Omental fat pad (tissue), 4 donors: ENCODE data around the gene IRF7. TPM values are rescaled to one million over a fixed set of nuclear protein-coding genes. Genes with fewer than 3 reads are reported as not detected.

Experiments used
- ATAC-seq: fragments of 150-250 bp; one replicate; pipeline ENCODE4 v1.9.1; 2016; ENCODE audit warnings: mild to moderate bottlenecking, moderate library complexity; ENCODE audit not compliant: low FRiP score
- DNase-seq: peaks from one replicate; pipeline ENCODE4 v3.0.0-alpha.2; 2019; ENCODE audit warnings: low spot score
- CTCF ChIP-seq, 3 donors: fragments of 450-650 bp; IDR thresholded peaks; one replicate each; pipeline ENCODE4 v1.5.1; 2016 to 2017; ENCODE audit warnings: antibody characterized with exemption in 3 of 3, mild to moderate bottlenecking in 3 of 3, moderate library complexity in 2 of 3
- total RNA-seq, 4 donors: library from RNA; depleted of rRNA; stranded (reverse); fragments of >200 nt; gene quantifications; one replicate each; pipeline ENCODE4 v1.1.0, GENCODE V29; 2016

Gene IRF7
- total RNA-seq, 4 donors from 2014 or later: 15.4 to 56.8 (median 35.6) TPM

DNA sequence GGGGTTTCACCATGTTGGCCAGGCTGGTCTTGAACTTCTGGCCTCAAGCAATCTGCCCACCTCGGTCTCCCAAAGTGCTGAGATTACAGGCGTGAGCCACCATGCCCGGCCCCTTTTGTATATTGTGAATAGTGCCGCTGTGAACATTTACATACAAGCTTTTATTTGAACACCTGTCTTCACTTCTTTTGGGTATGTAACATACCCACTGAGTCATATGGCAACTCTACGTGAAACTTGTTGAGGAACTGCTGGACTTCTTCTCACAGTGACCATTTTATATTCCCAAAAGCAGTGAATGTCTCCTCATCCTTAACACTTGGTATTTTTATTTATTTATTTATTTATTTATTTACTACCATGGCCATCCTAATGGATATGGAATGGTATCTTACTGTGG is 15.1 kb upstream of the IRF7 start:
- DNase-seq: no peak
- ATAC-seq: no peak
- no peak for TF ChIP-seq CTCF (IDR thresholded peaks at IDR 0.05)

DNA sequence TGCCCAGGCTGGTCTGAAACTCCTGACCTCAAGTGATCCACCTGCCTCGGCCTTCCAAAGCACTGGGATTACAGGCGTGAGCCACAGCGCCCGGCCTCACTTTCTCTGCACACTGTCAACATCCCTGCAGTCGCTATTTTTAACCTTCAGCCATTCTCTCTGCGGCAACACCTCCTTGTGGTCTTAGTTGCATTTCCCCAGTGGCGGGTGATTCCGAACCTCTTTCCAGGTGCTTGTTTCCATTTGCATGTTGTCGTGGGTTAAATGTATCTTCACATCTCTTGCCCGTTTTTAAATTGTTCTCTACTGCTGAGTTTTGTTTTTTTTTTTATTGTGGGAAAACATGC is 13.5 kb upstream of the IRF7 start:
- no peak for ATAC-seq
- no peak for TF ChIP-seq CTCF (IDR thresholded peaks at IDR 0.05)
- no peak for DNase-seq

DNA sequence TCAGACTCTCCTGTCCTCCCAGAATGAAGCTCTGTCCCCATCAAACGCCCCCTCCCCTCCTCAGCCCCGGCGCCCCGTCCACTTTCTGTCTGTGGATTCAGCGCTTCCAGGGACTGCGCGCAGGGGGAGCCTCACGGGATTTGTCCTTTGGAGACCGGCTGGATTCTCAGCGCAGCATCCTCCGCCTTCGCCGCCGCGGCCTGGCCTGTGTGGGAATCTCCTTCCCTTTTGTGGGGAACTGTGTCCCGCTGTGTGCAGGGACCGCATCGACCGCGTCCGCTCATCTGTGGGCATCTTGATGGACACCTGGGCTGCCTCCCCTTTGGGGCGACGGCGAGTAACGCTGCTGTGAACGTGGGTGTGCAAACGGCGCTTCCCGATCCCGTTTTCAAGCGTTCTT is 12.3 kb upstream of the IRF7 start:
- no peak for TF ChIP-seq CTCF (IDR thresholded peaks at IDR 0.05)
- no peak for DNase-seq
- ATAC-seq: no peak

- DNase-seq (no peak), ATAC-seq (no peak)
- TF ChIP-seq CTCF (IDR thresholded peaks at IDR 0.05): no peak
These were observed 11.5 kb upstream of the IRF7 start for GRCh38 chr11:627308-627576.

DNA sequence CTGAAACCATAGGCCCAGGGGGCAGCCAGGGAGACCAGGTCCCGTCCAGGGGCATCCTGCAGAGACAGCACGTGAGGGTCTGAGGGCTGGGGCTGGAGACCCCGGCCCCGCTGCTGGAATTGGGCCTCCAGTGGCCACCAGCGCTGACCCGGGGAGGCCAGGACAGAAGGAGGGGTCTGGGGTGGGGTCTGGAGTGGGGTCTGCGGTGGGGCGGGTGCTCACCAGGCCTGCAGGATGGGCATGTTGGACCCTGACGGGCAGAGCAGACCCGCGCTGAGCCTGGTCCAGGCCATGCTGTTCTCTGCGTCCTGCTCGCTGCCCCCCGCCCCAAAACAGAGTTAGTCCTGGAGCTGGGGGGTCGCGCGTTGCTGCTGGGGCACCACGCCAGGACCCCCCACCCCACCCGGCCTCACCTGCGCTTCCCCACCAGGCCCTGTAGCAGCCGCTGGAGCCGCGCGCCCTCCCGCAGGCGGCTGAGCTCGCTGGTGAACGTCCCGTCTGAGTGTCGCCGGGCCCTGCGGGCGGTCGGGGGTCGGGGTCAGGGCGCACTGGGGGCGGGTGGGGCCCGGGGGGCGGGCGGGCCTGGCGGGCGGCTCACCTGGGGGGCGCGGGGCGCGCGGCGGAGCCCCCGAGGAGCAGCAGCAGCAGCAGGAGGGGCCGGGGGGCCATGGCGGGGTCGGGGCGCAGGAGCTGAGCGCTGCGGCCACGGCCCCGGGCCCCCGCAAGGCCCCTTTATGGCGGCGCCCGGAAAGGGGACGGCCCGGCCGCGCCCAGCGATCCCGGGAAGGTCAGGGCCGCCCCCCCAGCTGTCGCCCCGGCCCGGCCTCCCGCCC is 10.9 kb upstream of the IRF7 start, which contains the start of gene SCT:
Gene SCT, minus strand, starts transcription at position 707 of the 833 bp plus-strand sequence. Its CDS starts 38 bp downstream, at position 669.
- TF ChIP-seq CTCF (IDR thresholded peaks at IDR 0.05): no peak
- no peak for DNase-seq
- no peak for ATAC-seq

- ATAC-seq (no peak), DNase-seq (no peak)
- TF ChIP-seq CTCF (IDR thresholded peaks at IDR 0.05): no peak
These were observed 10.0 kb upstream of the IRF7 start for GRCh38 chr11:625636-626268.
